ENCODE results near the gene ARFGAP1. TPM values are rescaled to one million over a fixed set of nuclear protein-coding genes. Genes with fewer than 3 reads are reported as not detected.

ARFGAP1 gene
- total and polyA plus RNA-seq, 4 donors: 47.0 to 108 (median 87.6) TPM

DNA sequence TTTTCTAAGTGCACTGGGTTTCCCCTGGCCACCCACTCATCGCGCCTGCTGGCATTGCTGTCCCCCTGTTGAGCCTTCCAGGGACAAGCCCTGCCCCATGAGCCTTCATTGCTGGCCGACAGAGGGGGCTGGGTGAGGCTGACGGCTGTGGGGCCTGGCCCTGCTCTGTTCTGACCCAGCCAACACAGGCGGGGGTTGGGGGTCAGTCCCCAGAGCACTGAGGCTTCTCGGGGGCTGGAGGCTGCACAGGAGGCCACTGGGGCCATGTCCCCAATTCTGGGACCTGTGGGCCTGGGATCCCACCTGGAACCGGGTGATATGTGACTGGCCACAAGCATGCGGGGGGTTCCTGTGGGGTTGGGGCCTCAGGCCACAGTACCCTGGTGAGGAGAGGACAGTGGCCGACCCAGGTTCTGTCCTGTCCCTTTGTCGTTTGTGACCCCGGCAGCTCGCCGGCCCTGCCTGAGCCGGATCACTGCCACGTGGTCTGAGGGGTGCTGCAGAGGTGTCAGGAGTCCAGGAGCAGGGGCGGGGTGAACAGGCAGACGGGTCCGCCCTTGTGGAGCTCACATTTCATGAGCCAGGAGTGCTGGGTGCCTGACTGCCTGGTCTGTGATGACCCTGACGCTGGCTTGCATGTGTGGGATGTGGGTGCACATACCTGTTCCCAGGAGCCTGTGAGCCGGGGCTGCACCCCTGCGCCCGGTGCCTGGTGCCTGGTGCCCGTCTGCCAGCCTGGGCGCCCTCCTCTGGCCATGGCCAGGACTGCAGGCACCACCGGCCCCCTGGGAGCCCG, 18.3 kb downstream of the ARFGAP1 start:
- ATAC-seq (ENCODE audit: insufficient read depth, low FRiP score): peak; percentile 47
- Histone ChIP-seq H3K4me1 (ENCODE audit: control insufficient read depth in 5 of 5, insufficient read depth in 5 of 5, low read length in 5 of 5) (peaks cover 0 to 13% (median 0%) of the 10 kb centered on the region in 5 donors), H3K9ac (ENCODE audit: insufficient read depth in 1 of 2, low read length in 2 of 2) (no peak overlapping the region), H3K27ac (ENCODE audit: low read depth in 1 of 2, low read length in 1 of 2) (no peak overlapping the region), H3K27me3 (ENCODE audit: control insufficient read depth in 3 of 3, insufficient read depth in 3 of 3, low read length in 2 of 3) (peaks cover 0 to 4% (median 0%) of the 10 kb centered on the region in 3 donors), H3K4me3 (no peak overlapping the region), H3K36me3 (ENCODE audit: control insufficient read depth in 4 of 4, insufficient read depth in 4 of 4, low read length in 4 of 4) (peaks cover 0 to 33% (median 9%) of the 10 kb centered on the region in 4 donors), H3K9me3 (ENCODE audit: control insufficient read depth in 4 of 4, insufficient read depth in 3 of 4, low read length in 3 of 4) (no peaks in the 10 kb centered on the region)
- TF ChIP-seq, protein P1, sequence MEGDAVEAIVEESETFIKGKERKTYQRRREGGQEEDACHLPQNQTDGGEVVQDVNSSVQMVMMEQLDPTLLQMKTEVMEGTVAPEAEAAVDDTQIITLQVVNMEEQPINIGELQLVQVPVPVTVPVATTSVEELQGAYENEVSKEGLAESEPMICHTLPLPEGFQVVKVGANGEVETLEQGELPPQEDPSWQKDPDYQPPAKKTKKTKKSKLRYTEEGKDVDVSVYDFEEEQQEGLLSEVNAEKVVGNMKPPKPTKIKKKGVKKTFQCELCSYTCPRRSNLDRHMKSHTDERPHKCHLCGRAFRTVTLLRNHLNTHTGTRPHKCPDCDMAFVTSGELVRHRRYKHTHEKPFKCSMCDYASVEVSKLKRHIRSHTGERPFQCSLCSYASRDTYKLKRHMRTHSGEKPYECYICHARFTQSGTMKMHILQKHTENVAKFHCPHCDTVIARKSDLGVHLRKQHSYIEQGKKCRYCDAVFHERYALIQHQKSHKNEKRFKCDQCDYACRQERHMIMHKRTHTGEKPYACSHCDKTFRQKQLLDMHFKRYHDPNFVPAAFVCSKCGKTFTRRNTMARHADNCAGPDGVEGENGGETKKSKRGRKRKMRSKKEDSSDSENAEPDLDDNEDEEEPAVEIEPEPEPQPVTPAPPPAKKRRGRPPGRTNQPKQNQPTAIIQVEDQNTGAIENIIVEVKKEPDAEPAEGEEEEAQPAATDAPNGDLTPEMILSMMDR (IDR thresholded peaks at IDR 0.05; ENCODE audit: control extremely low read depth, extremely low read depth): no peak
- DNase-seq: peak in 1 of 3 donors; percentile 55
- 34 to 46% methylated on average over 26 of the region's 26 CpGs for WGBS, 2 donors

DNA sequence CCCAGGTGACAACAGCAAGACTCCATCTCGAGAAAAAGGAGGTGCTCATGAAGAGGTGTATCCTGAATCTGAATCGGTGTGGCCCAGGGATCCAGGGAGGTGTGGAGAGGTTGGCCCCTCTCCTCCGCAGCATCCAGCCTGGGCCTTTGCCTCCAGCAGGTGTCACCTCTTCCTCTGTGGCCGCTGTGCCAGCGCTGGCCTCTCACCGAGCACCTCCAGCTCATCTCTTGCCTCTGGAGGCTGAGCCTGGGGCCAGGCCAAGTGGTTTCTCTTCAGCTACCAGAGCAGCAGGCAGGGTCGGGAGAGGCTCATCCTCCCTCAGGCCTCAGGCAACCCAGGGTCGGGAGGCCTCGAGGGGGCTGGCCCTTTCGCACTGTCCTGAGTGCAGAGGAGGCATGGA, 19.2 kb downstream of the ARFGAP1 start:
- Histone ChIP-seq H3K4me3 (no peak overlapping the region), H3K4me1 (ENCODE audit: control insufficient read depth in 5 of 5, insufficient read depth in 5 of 5, low read length in 5 of 5) (peaks cover 0 to 20% (median 0%) of the 10 kb centered on the region in 5 donors), H3K27ac (ENCODE audit: low read depth in 1 of 2, low read length in 1 of 2) (no peak overlapping the region), H3K36me3 (ENCODE audit: control insufficient read depth in 4 of 4, insufficient read depth in 4 of 4, low read length in 4 of 4) (peaks cover 0 to 24% (median 6%) of the 10 kb centered on the region in 4 donors), H3K9me3 (ENCODE audit: control insufficient read depth in 4 of 4, insufficient read depth in 3 of 4, low read length in 3 of 4) (no peaks in the 10 kb centered on the region), H3K27me3 (ENCODE audit: control insufficient read depth in 3 of 3, insufficient read depth in 3 of 3, low read length in 2 of 3) (peaks cover 0 to 6% (median 0%) of the 10 kb centered on the region in 3 donors), H3K9ac (ENCODE audit: insufficient read depth in 1 of 2, low read length in 2 of 2) (no peak overlapping the region)
- WGBS, 2 donors: 76 to 84% methylated on average over 10 of the region's 10 CpGs
- DNase-seq (no peak), ATAC-seq (ENCODE audit: insufficient read depth, low FRiP score) (no peak)
- TF ChIP-seq, protein P1 (IDR thresholded peaks at IDR 0.05; ENCODE audit: control extremely low read depth, extremely low read depth): no peak

DNA sequence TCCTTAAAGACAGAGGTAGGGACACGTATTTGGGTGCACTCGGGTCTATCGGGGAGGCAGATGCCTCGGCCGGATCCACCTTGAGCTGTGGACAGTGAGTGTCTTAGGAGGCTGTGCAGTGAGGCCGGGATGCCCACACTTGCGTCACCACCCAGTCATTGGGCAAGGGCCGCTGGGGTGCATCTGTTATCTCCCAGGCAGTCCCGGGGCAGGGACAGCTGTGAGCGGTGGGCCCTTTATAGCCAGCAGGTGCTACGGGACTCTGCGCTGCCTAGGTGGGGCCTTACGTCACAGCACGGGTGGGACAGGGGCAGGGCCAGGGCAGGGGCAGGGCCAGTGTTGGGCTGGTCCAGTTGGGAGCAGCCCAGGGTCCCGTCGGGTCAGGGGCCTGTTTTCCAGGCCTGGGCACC, 19.7 kb downstream of the ARFGAP1 start:
- H3K9ac ChIP-seq (ENCODE audit: insufficient read depth in 1 of 2, low read length in 2 of 2): no peak overlapping the region
- H3K27ac ChIP-seq (ENCODE audit: low read depth in 1 of 2, low read length in 1 of 2): no peak overlapping the region
- H3K4me1 ChIP-seq (ENCODE audit: control insufficient read depth in 5 of 5, insufficient read depth in 5 of 5, low read length in 5 of 5): peaks cover 0 to 20% (median 0%) of the 10 kb centered on the region in 5 donors
- ATAC-seq (ENCODE audit: insufficient read depth, low FRiP score) (no peak), DNase-seq (no peak)
- no peak overlapping the region for H3K4me3 ChIP-seq
- H3K27me3 ChIP-seq (ENCODE audit: control insufficient read depth in 3 of 3, insufficient read depth in 3 of 3, low read length in 2 of 3): peaks cover 0 to 7% (median 0%) of the 10 kb centered on the region in 3 donors
- H3K9me3 ChIP-seq (ENCODE audit: control insufficient read depth in 4 of 4, insufficient read depth in 3 of 4, low read length in 3 of 4): no peaks in the 10 kb centered on the region
- peaks cover 0 to 20% (median 6%) of the 10 kb centered on the region in 4 donors for H3K36me3 ChIP-seq (ENCODE audit: control insufficient read depth in 4 of 4, insufficient read depth in 4 of 4, low read length in 4 of 4)
- TF ChIP-seq, protein P1 (IDR thresholded peaks at IDR 0.05; ENCODE audit: control extremely low read depth, extremely low read depth): no peak
- 77 to 81% methylated on average over 16 of the region's 16 CpGs for WGBS, 2 donors
